SU-DHL-6 (cell line): ENCODE measurements around the gene MAP4.

Experiments
- H2AFZ ChIP-seq: fragments of 200-600 bp; sonication (generic); 2 replicates; pipeline ENCODE4 v1.6.1; 2014; ENCODE audit warnings: low read depth, mild to moderate bottlenecking, moderate library complexity, mixed read lengths, antibody characterized with exemption, low read length; ENCODE audit not compliant: severe bottlenecking
- H3F3A ChIP-seq: fragments of 200-600 bp; shearing (Covaris generic); 2 replicates; pipeline ENCODE4 v1.6.0; 2016; ENCODE audit warnings: antibody characterized with exemption, mild to moderate bottlenecking; ENCODE audit not compliant: insufficient read depth
- H3K27ac ChIP-seq: fragments of 200-600 bp; sonication (generic); 2 replicates; pipeline ENCODE4 v1.5.1; 2016; ENCODE audit warnings: low read depth, mild to moderate bottlenecking, low read length, moderate library complexity, mixed read lengths
- H3K27me3 ChIP-seq: fragments of 200-600 bp; sonication (generic), shearing (Covaris generic); 2 replicates; pipeline ENCODE4 v1.6.0; 2014; ENCODE audit warnings: mild to moderate bottlenecking, low read length
- H3K36me3 ChIP-seq: fragments of 200-600 bp; sonication (generic); 2 replicates; pipeline ENCODE4 v1.6.1; 2014; ENCODE audit warnings: mild to moderate bottlenecking, low read length, mixed read lengths
- H3K4me2 ChIP-seq: fragments of 300-600, 200-600 bp; shearing (Covaris generic), sonication (generic); 2 replicates; pipeline ENCODE4 v1.6.0; 2014; ENCODE audit warnings: low read length, low read depth, mild to moderate bottlenecking; ENCODE audit not compliant: poor library complexity, severe bottlenecking
- H3K4me3 ChIP-seq: fragments of 200-600 bp; sonication (generic); 2 replicates; pipeline ENCODE4 v1.5.1; 2014; ENCODE audit warnings: antibody characterized with exemption, low read length, mild to moderate bottlenecking, mixed read lengths; ENCODE audit not compliant: insufficient read depth, poor library complexity, severe bottlenecking
- H3K79me2 ChIP-seq: fragments of 200-600 bp; sonication (generic); 2 replicates; pipeline ENCODE4 v1.6.1; 2014; ENCODE audit warnings: mild to moderate bottlenecking, low read length, moderate library complexity; ENCODE audit not compliant: insufficient read depth
- H3K9ac ChIP-seq: fragments of 200-600 bp; sonication (generic); 2 replicates; pipeline ENCODE4 v1.7.0; 2014; ENCODE audit warnings: mild to moderate bottlenecking, low read length
- H3K9me2 ChIP-seq: fragments of 200-600 bp; sonication (generic); replicated peaks from 2 replicates; pipeline ENCODE4 v1.6.1; 2014; ENCODE audit warnings: low read length; ENCODE audit not compliant: insufficient read depth
- H3K9me3 ChIP-seq: fragments of 200-600 bp; sonication (generic); 2 replicates; pipeline ENCODE4 v1.6.1; 2014; ENCODE audit warnings: low read length, mixed read lengths; ENCODE audit not compliant: insufficient read depth
- H4K20me1 ChIP-seq: fragments of 200-600 bp; sonication (generic); 2 replicates; pipeline ENCODE4 v1.6.1; 2014; ENCODE audit warnings: low read depth, mild to moderate bottlenecking, antibody characterized with exemption, low read length, moderate library complexity, mixed read lengths
- CTCF ChIP-seq: fragments of 200-600 bp; sonication (generic); IDR thresholded peaks from one replicate; pipeline ENCODE4 v1.5.1; 2017; ENCODE audit warnings: antibody characterized with exemption, mild to moderate bottlenecking, low read length, moderate library complexity; ENCODE audit not compliant: insufficient read depth, poor library complexity, severe bottlenecking
- EZH2phosphoT487 ChIP-seq: fragments of 200-600 bp; sonication (generic), shearing (Covaris generic); conservative IDR thresholded peaks from 2 replicates; pipeline ENCODE4 v1.6.1; 2018; ENCODE audit warnings: mild to moderate bottlenecking, antibody characterized with exemption, low read length, moderate library complexity, mixed read lengths

The MAP4 gene

GRCh38 chr3:48026098-48026497, 9.9 kb upstream of the MAP4 start:
- H3K27me3 ChIP-seq, result no peaks in the 10 kb centered on the region
- H3K4me3 ChIP-seq, result no peak overlapping the region
- no peak overlapping the region for H3K4me2 ChIP-seq
- no peak overlapping the region for H3K9ac ChIP-seq
- peaks cover 35% of the 10 kb centered on the region for H3K79me2 ChIP-seq
- H4K20me1 ChIP-seq, result 0 out of 2 replicates have a peak, but pooled peaks cover 3% of the 10 kb centered on the region
- no peak overlapping the region for H3K27ac ChIP-seq
- H3K9me2 ChIP-seq, result no peaks in the 10 kb centered on the region
- no peaks in the 10 kb centered on the region for H3K36me3 ChIP-seq
- TF ChIP-seq EZH2phosphoT487, result no peak
- no peak for TF ChIP-seq CTCF
- no peaks in the 10 kb centered on the region for H3F3A ChIP-seq
- H2AFZ ChIP-seq, result no peak overlapping the region
- no peaks in the 10 kb centered on the region for H3K9me3 ChIP-seq

GRCh38 chr3:48024401-48024800, 8.2 kb upstream of the MAP4 start:
- Histone ChIP-seq H3F3A (no peaks in the 10 kb centered on the region), H2AFZ (no peak overlapping the region), H3K79me2 (peaks cover 34% of the 10 kb centered on the region), H4K20me1 (0 out of 2 replicates have a peak, but pooled peaks cover 3% of the 10 kb centered on the region), H3K4me2 (no peak overlapping the region), H3K9me3 (no peaks in the 10 kb centered on the region), H3K36me3 (no peaks in the 10 kb centered on the region), H3K9ac (no peak overlapping the region), H3K27me3 (no peaks in the 10 kb centered on the region), H3K4me3 (no peak overlapping the region), H3K27ac (no peak overlapping the region), H3K9me2 (no peaks in the 10 kb centered on the region)
- TF ChIP-seq EZH2phosphoT487, result no peak
- no peak for TF ChIP-seq CTCF

GRCh38 chr3:48023377-48023776, 7.2 kb upstream of the MAP4 start:
- H3K79me2 ChIP-seq, result peaks cover 31% of the 10 kb centered on the region
- no peak overlapping the region for H3K4me2 ChIP-seq
- no peaks in the 10 kb centered on the region for H3K9me3 ChIP-seq
- H2AFZ ChIP-seq, result no peak overlapping the region
- H3K27me3 ChIP-seq, result no peaks in the 10 kb centered on the region
- no peak overlapping the region for H3K27ac ChIP-seq
- TF ChIP-seq EZH2phosphoT487 (no peak), CTCF (no peak)
- no peaks in the 10 kb centered on the region for H3K9me2 ChIP-seq
- no peaks in the 10 kb centered on the region for H3K36me3 ChIP-seq
- 0 out of 2 replicates have a peak, but pooled peaks cover 3% of the 10 kb centered on the region for H4K20me1 ChIP-seq
- H3F3A ChIP-seq, result no peaks in the 10 kb centered on the region
- H3K9ac ChIP-seq, result no peak overlapping the region
- no peak overlapping the region for H3K4me3 ChIP-seq
